Thyroid gland (tissue), 4 donors: ENCODE results near the gene LARGE1.

Experiments used
- CTCF ChIP-seq, 6 experiments: fragments of 200-600 bp in 3 of 6; fragments of 450-650 bp in 3 of 6; sonication (generic) in 3 of 6; IDR thresholded peaks; one replicate each; pipeline ENCODE4 v1.5.1; 2016 to 2019; ENCODE audit warnings: antibody characterized with exemption in 6 of 6, mild to moderate bottlenecking in 2 of 6, inconsistent platforms in 1 of 6, moderate library complexity in 1 of 6
- POLR2A ChIP-seq, 2 donors: fragments of 450-650 bp; IDR thresholded peaks; one replicate each; pipeline ENCODE4 v1.6.1; 2017; ENCODE audit warnings: antibody characterized with exemption in 2 of 2, mild to moderate bottlenecking in 2 of 2, moderate library complexity in 1 of 2

GRCh38 chr22:33504941-33505625 is 415.2 kb downstream of the LARGE1 start:
- no peak for TF ChIP-seq CTCF (IDR thresholded peaks at IDR 0.05)
- no peak for TF ChIP-seq POLR2A (IDR thresholded peaks at IDR 0.05)
